ENCODE data around the gene TRRAP.
A peak's percentile ranks its signal among the peaks of the same experiment; 100 is the strongest.

The TRRAP gene

GRCh38 chr7:99004781-99005500 is 126.6 kb downstream of the TRRAP start:
- DNase-seq (ENCODE audit: low read depth, low spot score): no peak

- no peak for DNase-seq (ENCODE audit: low read depth, low spot score)
Observed at GRCh38 chr7:99005776-99006175, 127.4 kb downstream of the TRRAP start.

GRCh38 chr7:99006739-99007424 is 128.6 kb downstream of the TRRAP start:
- no peak for DNase-seq (ENCODE audit: low read depth, low spot score)

GRCh38 chr7:99008181-99008631 is 129.9 kb downstream of the TRRAP start:
- DNase-seq (ENCODE audit: low read depth, low spot score): no peak

- no peak for DNase-seq (ENCODE audit: low read depth, low spot score)
Observed at GRCh38 chr7:99008921-99009530, 130.7 kb downstream of the TRRAP start.

GRCh38 chr7:99010281-99010680 is 131.9 kb downstream of the TRRAP start:
- no peak for DNase-seq (ENCODE audit: low read depth, low spot score)

GRCh38 chr7:99011341-99011705 is 133.0 kb downstream of the TRRAP start:
- no peak for DNase-seq (ENCODE audit: low read depth, low spot score)

- DNase-seq (ENCODE audit: low read depth, low spot score): no peak
Observed at GRCh38 chr7:99011706-99012404, 133.5 kb downstream of the TRRAP start.

- DNase-seq (ENCODE audit: low read depth, low spot score): no peak
Observed at GRCh38 chr7:99012722-99013121, 134.4 kb downstream of the TRRAP start.

GRCh38 chr7:99013266-99014112 is 135.2 kb downstream of the TRRAP start:
- DNase-seq (ENCODE audit: low read depth, low spot score): no peak

GRCh38 chr7:99014113-99014985 is 136.0 kb downstream of the TRRAP start:
- no peak for DNase-seq (ENCODE audit: low read depth, low spot score)

- DNase-seq (ENCODE audit: low read depth, low spot score): no peak
Observed at GRCh38 chr7:99016196-99016595, 137.9 kb downstream of the TRRAP start.

GRCh38 chr7:99019523-99020412 is 141.4 kb downstream of the TRRAP start:
- DNase-seq (ENCODE audit: low read depth, low spot score): no peak

GRCh38 chr7:99020413-99020715 is 142.0 kb downstream of the TRRAP start:
- DNase-seq (ENCODE audit: low read depth, low spot score): no peak

GRCh38 chr7:99021941-99022560 is 143.7 kb downstream of the TRRAP start:
- DNase-seq (ENCODE audit: low read depth, low spot score): no peak

GRCh38 chr7:99024066-99024465 is 145.7 kb downstream of the TRRAP start:
- DNase-seq (ENCODE audit: low read depth, low spot score): no peak

- DNase-seq (ENCODE audit: low read depth, low spot score): peak; percentile 10
Observed at GRCh38 chr7:99027241-99027640, 148.9 kb downstream of the TRRAP start.

- DNase-seq (ENCODE audit: low read depth, low spot score): no peak
Observed at GRCh38 chr7:99027841-99028240, 149.5 kb downstream of the TRRAP start.

Measured in brain pericyte (primary cell).